Germinal center (tissue), 1 donor: ENCODE results near the gene NDUFB10.
"Not testable (repeated sequence)": the region's sequence is repeated elsewhere in the genome, so short reads cannot be mapped to it uniquely, and the experiment has no call there.

Experiments used
- DNase-seq: peaks from one replicate; pipeline ENCODE4 v3.0.0; 2012; ENCODE audit warnings: mixed read lengths, low spot score

Gene NDUFB10

DNA sequence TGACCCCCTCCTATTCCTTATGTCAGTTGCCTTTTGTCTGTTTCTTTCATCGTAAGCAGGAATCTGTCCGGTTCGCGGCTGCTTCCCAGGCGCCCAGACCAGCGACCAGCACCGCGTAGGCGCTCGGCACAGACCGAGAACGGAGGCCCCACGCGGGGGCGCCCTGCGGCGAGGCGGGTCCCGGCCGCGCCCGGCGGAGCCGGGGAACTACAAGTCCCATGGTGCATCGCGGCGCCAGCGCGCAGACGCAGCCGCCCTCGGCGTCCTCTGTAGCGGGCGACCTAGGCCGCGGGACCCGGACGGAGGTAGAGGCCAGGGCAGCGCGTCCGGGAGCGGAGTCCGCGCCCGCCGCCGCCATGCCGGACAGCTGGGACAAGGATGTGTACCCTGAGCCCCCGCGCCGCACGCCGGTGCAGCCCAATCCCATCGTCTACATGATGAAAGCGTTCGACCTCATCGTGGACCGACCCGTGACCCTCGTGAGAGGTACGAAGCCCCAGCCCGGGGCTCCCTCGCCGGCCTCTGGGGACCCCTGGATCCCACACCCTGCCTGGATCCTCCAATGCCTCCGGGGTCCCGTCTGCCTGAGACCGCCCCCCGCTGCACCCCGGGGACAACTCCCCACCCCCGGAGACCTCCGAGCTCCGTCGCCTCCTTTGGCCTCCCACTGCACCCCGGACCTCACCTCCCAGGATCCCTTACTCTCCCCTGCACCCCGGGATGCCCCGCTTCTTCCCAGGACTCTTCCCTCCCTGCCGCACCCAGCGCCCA, at the start of gene NDUFB10:
Gene NDUFB10, plus strand, starts transcription at position 270 of the 771 bp plus-strand sequence. Its CDS starts 87 bp downstream, at position 357.
- DNase-seq: peak; percentile 87

DNA sequence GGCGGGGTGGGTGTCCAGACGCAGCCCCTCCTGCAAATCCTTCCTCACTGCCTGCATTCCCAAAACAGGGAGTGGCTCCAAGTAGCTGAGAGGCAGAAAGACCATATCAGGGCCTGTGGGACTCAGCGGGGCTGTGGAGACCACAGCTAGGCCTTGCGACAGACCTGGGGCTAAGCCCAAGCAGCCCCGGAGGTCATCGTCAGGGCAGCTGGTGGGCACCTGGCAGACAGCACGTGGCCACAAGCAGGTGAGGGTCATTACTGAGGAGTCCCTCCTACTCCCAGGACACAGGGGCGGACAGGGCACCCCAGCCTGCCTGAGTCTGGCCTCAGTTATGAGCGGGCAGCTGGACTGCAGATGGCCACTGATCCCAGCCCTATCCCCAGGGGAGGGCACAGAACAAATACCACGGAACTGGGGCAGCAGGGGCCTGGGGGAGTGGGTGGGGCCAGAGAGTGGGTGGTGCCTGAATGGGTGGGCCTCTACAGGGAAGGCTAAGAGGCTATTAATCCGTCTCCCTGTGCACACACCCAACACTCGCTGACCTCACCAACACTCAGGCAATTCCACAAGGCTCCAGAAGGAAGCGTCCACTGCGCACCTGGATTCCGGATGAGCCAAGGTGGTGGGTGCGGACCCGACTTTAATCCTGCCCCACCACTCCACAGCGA, 49.6 kb upstream of the NDUFB10 start:
- no peak for DNase-seq

DNA sequence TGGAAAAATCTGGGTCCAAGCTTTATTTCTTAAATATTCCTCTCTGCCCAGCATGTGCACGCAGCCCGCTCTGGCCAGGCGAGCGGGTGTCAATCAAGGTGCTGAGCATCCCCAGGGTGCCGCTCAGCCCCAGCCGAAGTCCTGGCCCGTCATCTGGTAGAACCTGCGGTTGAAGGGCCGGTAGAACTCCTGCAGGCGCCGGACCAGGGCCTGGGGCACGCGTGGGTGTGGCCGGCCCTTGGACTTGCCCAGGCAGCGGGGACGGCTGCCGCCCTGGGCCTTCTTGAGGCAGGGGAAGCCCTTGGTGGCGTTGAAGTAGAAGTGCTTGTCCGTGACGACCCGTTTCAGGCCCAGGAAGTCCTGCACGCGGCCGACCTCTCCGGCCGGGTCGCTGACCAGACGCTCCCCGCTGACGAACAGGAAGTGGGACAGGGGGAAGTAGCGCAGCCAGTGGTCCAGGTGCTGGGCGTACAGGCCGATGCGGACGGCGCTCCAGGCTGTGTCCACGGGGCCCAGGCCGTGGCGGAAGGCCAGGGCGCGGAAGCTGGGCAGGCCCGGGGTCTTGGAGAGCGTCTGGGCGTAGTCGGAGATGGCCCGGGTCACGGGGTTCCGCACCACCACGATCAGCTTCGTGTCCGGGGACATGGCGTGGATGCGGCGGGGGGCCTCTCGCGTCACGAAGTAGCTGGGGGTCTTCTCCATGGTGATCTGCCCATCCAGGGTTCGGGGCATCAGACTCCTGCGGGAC, 47.7 kb upstream of the NDUFB10 start:
- DNase-seq: no peak

DNA sequence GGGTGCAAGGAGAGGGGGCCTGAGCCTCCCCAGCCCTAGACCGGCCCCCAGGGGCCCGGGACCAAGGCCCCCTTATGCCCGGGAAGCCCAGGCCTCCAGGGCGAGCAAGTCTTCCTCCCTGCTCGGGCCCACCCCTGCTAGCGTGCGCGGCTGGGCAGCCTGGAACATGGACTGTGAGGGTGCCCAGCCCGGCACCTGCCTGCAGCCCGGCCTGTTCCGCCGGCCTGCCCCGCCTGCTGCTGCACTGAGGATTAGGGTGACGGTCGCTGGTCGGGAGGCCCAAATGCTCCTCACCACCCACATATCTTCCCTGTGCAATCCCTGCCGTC, 47.2 kb upstream of the NDUFB10 start:
- DNase-seq: no peak

DNA sequence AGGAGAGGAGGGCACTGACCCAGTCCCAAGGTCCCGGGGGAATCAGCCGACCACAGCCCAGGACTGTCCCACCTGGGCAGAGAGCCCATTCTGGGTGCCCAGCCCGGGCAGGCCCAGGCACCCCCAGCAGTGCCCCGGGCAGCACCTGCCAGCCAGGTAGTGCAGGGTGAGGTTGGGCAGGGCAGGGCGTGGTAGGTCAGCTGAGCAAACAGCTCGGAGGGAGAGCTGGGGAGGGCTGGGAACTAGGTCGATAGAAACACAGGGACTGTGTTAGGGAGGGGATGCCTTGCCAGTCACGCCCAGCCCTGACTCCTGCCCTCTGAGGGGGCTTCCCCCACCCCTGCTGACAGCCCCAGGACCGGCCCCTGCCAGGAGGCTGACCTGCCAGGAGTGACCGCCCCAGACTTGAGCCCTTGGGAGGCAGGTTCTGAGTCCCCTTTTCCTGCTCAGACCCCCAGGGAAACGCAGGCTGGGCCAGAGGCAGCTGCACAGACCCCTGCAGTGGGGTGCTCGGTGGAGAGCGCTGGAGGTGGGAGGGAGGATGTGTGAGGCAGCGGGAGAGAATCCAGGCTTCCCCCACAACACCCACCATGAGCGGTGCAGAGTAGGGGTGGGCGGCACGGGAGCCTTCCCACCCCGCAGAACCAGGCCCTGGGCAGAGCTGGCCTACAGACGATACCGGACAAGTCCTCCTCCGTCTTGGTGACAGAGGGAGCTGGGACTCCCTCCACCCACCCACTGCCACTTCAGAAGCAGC, 45.8 kb upstream of the NDUFB10 start:
- DNase-seq: no peak

DNA sequence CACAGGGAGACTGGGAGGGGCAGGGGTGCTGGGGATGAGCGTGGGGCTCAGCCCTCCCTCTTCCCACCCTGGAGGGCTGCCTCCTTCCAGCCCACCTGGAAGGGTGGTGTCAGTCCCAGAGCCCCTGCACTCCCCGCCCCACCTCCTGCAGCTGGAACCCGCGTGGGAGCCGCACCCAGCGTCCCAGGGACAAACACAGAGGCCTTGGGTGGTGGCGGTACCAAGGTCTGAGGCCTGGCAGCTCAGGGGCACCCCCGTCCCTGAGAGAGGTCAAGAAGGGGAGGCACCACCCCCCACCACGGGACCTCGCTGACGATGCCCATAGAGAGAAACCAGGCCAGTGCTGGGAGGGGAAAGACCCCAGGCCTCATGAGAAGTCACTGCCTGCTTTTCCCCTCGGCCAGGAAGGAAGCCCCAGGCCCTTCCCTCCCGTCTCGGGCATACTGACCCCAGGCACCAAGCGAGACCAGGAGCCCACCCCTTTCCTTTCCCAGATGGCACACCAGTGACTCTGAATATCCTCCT, 45.2 kb upstream of the NDUFB10 start:
- DNase-seq: no peak

DNA sequence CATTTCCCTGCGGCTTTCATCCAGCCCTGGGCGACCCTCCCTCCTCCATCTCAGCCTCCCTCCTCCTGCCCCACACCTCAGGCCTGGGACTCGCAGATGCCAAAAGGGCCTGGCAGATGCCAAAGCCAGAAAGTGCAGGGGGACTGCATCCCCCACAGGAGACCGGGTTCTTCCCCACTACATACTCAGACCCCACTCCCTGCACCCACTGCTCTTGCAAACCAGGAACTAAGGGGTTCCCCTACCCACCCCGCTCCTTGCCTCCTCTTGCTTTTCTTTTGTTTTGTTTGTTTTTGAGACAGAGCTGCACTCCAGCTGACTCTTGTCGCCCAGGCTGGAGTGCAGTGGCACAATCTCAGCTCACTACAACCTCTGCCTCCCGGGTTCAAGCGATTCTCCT, 44.4 kb upstream of the NDUFB10 start:
- no peak for DNase-seq

DNA sequence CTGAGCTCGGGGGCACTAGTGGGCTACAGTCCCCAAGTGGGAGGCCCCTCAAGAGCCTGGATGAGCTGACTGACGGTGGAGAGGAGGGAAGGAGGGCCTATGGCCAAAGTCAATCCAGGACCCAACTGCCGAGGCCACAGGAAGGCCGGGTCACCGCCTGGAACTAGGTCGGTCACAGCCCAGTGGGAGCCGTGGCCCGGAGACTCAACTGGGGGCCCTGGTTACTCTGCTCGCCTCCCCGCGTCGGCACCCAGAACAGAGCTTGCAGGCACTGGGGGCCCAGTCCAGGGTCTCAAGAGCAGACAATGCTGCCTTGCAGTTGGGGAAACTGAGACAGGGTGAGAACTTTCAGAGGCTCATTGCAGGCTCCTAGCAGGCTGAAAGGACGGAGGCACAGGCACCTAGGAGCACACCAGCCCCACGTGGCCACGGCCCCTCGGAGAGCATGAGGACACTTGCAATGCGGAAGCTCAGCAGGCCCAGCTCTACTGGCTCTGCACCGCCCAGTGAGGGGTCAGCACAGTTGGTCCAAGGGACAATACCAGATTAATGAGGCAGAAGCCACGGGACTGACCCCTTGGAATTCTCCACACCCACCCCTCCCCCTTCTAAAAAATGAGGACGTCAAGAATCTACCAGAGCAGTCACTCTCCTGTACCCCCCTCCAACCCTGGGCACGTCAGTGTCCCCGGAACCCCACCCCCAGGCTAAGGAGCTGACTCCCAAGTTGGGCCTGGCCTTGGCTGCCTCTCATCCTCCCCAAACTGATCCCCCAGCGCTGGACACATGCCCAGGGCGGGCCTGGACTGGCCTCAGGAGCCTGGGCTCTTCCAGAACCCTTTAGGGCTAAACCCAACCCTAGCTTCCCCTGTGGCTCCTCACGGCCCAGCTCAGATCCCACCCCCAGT, 43.4 kb upstream of the NDUFB10 start:
- DNase-seq: no peak

DNA sequence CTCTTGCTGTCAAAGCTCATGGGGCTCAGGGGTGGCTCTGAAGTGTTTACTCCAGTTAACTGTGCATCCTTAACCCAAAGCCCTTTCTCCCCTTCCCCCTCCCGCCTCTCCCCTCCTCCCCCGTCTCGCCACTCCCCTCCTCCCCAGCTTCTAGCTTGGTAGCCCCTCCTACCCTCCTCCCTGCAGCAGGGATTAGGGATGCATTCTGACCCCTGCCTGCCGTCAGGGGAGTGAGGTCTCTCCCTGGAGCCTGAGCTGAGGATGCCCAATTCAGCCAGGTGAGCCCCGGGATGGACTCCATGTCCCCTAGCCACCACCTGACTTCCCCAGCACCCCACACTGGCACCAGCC, 42.7 kb upstream of the NDUFB10 start:
- no peak for DNase-seq

DNA sequence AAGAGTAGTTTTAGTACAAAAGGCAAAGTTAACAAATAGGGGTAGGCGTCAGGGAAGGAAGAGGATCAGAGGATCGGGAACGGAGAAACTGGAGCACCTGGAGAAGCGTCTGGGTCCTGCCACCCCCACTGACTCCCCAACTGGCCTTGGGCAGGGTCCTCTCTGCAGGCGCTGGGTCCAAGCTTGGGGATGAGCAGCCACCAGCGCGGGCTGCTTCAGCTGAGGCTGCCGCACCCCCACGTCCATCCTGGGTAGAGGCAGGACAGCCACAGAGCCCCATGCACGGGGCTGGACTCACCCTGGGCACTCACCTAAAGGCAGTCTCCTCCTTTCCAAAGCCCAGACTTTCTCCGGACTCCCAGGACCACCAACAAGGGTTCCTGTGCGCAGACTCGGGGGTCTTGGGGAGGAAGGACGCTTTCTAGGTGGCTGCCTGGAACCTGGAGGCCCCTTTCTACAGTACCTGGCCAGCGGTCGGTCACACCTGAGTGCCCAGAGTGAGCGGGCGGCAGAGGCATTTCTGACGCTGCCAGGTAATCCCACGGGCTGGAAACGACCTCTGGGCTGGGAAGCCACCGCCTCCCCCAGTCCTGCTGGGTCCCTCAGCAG, 42.2 kb upstream of the NDUFB10 start:
- DNase-seq: no peak

DNA sequence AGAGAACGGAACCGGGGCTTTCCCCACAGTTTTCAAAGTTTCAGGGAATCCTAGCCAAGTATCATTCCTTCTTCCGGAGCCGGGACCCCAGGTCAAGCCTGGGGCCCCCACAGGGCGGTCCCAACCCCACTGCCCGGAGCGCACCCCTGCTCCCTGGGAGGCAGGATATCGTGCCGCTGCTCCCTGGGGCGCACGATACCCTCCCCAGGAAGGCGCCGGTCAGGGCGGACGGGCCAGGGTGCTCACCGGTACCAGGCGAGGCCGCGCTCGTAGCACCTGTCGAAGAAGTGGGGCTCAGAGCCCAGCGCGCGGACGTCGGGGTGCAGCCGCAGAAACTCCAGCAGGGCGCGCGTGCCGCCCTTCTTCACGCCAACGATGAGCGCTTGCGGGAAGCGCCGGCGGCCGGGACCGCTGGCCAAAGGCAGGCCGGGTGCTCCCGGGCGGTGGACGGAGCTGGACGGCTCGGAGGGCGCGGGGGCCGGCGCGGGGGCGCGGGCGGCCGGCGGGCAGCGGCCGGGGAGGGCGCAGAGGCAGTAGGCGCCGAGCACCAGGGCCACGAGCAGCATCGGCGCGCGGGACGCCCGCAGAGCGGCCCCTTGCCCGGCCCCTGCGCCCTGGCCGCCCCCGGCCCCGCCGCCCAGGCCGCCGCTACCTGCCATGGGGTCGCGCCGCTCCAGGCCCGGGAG, 41.5 kb upstream of the NDUFB10 start:
- DNase-seq: no peak

DNA sequence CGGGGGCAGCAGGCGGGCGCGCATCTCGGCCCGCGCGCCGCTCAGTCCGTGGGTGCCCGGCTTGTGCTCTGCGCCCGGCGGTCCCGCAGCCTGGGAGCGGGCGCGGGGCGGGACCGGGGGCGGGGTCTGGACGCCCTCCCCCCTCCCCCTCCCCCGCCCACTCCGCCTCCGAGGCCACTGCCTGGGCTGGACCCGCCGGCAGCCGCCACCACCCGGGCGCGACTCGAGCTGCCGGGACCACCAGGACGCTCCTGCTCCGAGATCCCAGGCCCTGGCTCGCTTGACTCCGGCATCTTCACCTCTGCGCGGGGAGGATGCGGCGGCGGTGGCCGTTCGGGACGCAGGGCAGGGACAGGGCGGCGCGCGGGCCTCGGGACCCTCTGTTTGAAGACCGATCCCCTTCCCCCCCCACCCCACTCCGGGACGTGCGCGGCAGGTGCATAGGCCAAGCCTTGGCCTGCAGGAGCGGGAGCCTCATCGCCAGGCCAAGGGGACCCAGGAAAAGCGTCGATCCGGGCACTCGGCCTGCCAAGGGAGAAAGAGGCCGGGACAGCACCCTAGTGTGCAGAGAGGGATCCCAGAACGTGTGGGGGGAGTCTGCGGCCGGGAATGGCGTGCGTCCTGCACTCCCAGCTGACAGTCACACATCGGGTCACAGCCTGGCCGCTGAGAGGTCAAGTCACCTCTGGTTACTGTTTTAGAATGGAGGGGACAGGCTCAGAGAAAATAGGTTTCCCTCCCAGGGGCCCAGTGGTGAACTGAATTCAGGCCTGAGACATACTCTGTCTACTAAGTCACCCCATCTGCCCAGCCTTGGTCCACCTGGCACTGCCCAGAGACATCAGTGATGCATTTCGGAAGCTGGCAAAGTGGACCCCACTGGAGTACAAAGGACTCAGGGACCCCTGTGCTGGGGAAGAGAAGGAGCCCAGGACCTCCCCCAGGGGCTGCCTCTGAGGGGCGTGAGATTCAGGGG, 40.7 kb upstream of the NDUFB10 start, which contains the start of gene HS3ST6:
Gene HS3ST6, minus strand, starts transcription at position 65 of the 976 bp plus-strand sequence. CDS start 92 bp downstream, outside the sequence.
- no peak for DNase-seq

DNA sequence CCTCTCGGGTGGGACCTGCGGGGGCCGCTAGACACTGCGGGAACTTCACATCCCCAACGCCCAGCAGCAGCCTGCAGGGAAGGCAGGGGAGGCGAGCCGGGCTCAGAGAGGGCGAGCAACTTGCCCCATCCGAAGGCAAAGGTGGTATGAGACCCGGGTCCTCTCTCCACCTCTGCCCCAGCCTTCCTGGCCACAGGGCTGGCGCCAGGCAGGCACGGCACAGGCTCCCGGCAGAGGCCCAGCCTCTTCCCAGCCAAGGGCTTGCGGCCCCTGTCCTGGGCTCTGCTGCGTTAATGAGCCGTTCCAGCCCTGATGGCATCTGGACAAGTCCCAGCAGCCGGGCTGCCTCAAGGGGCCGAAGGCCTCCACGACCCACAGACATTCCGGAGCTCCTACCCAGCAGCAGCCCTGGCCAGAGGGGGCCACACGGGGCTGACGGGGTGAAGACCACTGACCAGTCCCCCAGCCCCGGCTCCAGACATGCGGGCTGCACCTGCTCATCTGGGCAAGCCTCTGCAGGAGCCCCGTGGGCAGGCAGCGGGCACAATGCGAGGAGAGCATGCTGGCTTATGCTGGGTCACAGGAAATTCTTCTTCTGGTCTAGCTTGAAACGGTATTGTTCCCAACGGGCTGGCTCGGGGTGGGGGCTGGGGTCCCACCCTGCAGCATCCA, 39.9 kb upstream of the NDUFB10 start:
- no peak for DNase-seq

DNA sequence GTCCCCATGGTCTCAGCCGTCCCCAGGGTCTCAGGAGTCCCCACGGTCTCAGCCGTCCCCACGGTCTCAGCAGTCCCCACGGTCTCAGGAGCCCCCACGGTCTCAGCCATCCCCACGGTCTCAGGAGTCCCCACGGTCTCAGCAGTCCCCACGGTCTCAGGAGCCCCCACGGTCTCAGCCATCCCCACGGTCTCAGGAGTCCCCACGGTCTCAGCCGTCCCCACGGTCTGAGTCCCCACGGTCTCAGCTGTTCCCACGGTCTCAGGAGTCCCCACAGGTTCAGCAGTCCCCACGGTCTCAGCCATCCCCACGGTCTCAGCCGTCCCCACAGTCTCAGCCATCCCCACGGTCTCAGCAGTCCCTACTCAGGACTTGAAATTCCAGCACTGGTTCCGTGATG, 39.2 kb upstream of the NDUFB10 start:
- not testable (repeated sequence) for DNase-seq

DNA sequence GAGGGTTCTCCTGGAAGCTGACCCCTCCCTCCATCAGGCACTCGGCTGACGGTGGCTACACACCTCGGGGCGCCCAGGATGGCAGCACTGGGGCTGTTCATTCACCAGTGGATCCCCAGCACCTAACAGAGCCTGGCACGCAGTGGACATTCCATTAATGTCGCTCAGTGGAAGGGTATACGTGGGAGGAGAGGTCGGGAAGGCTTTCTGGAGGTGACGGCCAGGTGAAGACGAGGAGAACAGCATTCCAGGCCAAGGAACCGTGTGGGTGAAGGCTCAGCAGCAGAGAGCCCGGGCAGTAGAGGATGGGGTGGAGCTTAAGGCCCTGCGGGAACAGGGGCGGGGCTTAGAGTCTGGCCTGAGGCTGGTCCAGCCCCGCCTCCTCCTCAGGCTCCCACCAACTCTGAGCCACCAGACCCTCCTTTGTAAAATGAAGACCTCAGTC, 38.6 kb upstream of the NDUFB10 start:
- no peak for DNase-seq

DNA sequence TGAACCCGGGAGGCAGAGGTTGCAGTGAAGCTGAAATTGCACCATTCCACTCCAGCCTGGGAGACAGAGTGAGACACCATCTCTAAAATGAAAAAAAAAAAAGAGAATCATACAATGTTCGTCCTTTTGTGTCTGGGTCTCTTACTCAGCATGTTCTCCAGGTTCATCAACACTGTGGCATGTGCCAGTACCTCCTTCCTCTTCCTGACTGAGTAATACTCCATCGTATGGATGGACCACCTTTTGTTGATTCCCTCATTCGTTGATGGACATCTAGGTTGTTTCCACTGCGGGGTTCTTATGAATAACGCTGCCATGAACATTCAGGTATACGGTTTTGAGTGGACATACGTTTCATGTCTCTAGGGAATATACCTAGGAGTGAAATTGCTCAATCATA, 37.0 kb upstream of the NDUFB10 start:
- no peak for DNase-seq

DNA sequence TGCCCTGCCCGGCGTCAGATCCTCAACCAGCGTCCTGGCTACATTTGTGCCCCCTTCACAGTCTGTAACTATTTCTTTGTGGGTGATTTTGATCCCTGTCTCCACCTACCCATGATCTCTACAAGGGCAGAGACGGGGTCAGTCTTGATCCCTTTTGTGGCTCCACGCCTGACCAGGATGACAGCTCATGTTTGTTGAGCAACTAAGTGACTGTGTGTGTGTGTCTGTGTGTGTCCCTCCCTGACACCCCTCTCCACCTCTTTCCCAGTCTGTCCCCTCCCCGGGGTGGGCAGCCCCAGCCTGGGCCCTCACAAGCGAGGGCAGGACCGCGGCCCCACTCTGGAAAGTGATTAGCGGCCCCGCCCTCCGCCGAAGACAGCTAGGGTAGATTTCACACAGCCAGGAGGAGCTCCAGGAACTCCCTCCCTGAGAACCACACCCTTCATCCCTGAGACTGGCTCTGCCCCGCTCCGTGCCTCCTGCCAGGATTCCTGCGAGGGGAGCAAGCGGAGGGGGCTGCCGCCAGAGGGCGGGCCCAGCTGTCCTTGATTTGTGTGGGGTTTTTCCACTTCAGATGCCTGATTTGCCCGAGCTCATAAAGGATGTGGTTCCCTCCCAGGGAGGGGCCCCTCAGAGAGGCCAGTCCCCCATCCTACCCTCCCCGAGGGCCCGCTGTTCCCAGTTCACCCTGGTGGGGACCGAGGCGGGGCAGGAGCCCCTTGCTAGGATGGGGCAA, 35.9 kb upstream of the NDUFB10 start:
- DNase-seq: no peak
